Panc1 (cell line): ENCODE data around the gene HSD17B11. TPM values are rescaled to one million over a fixed set of nuclear protein-coding genes. Genes with fewer than 3 reads are reported as not detected.

Experiments used
- ATAC-seq: fragments of 200-7000 bp; cut with Tn5 transposase; 2 replicates; pipeline ENCODE4 v1.9.1; 2020; ENCODE audit warnings: mild to moderate bottlenecking, moderate library complexity
- BruUV-seq: library from RNA; stranded (reverse); fragments of 400-500 nt; replicated peaks from 2 replicates; lab custom pipeline; 2021; lab: Mats Ljungman, UMichigan
- CTCF ChIA-PET: fragments of 300-600 bp; sonication (Branson Sonifier 250); formaldehyde crosslinking; loops from one replicate; lab custom pipeline; 2022; ENCODE audit warnings: antibody characterized with exemption; lab: Charles Lee
- POLR2A ChIA-PET: fragments of 300-600 bp; sonication (Branson Sonifier 250); formaldehyde crosslinking; loops from one replicate; lab custom pipeline; 2022; ENCODE audit warnings: antibody characterized with exemption; lab: Charles Lee
- DNase-seq: peaks from one replicate; pipeline ENCODE4 v3.0.0-alpha.2; 2010; ENCODE audit warnings: low read depth, low spot score
- H3K27ac ChIP-seq: 2 replicates; pipeline ENCODE4 v1.5.1; 2011; ENCODE audit warnings: mild to moderate bottlenecking, low read length, inconsistent platforms
- H3K27me3 ChIP-seq: fragments of 200-500 bp; sonication (Bioruptor generic); 2 replicates; pipeline ENCODE4 v1.6.0; 2014; ENCODE audit warnings: low read length, inconsistent platforms; ENCODE audit not compliant: control insufficient read depth, insufficient read depth
- H3K36me3 ChIP-seq: fragments of 200-500 bp; sonication (Bioruptor generic); 2 replicates; pipeline ENCODE4 v1.5.1; 2014; ENCODE audit warnings: inconsistent platforms, mild to moderate bottlenecking, low read length, moderate library complexity; ENCODE audit not compliant: control insufficient read depth, insufficient read depth
- H3K4me1 ChIP-seq: 2 replicates; pipeline ENCODE4 v1.5.1; 2011; ENCODE audit warnings: inconsistent platforms, mild to moderate bottlenecking, low read length, moderate library complexity; ENCODE audit not compliant: control insufficient read depth, insufficient read depth
- H3K4me3 ChIP-seq, 2 experiments: 2 replicates each; pipeline ENCODE4 v1.5.1; 2011 to 2012; ENCODE audit warnings: low read depth in 2 of 2, low read length in 2 of 2, mild to moderate bottlenecking in 2 of 2, inconsistent platforms in 1 of 2, moderate library complexity in 1 of 2
- H3K9me3 ChIP-seq: fragments of 200-500 bp; sonication (Bioruptor generic); 2 replicates; pipeline ENCODE4 v1.5.1; 2014; ENCODE audit warnings: low read depth, mild to moderate bottlenecking, inconsistent platforms, low read length, moderate library complexity; ENCODE audit not compliant: control insufficient read depth, insufficient read depth
- CTCF ChIP-seq: fragments of 450-650 bp; IDR thresholded peaks from 2 replicates; pipeline ENCODE4 v1.5.1; 2017; ENCODE audit warnings: mild to moderate bottlenecking
- POLR2AphosphoS5 ChIP-seq: IDR thresholded peaks from 2 replicates; pipeline ENCODE4 v1.6.1; 2012; ENCODE audit warnings: mild to moderate bottlenecking, low read depth, low read length, moderate library complexity
- SIN3A ChIP-seq: IDR thresholded peaks from 2 replicates; pipeline ENCODE4 v1.6.1; 2012; ENCODE audit warnings: low read depth, mild to moderate bottlenecking, low read length, moderate library complexity, borderline replicate concordance; ENCODE audit not compliant: insufficient read depth
- TCF7L2 ChIP-seq: IDR thresholded peaks from 2 replicates; pipeline ENCODE4 v1.6.1; 2011; ENCODE audit warnings: mild to moderate bottlenecking, low read depth, low read length, inconsistent platforms
- in situ Hi-C: cut with HindIII; loops from 2 replicates; pipeline ENCODE4 v1.10.0; 2016; ENCODE audit warnings: low sequenced_read_pairs, low pct_unique_long_range_greater_than_20kb
- intact Hi-C: fragments of 100-400 bp; cut with micrococcal nuclease; formaldehyde crosslinking; loops from one replicate; pipeline ENCODE4 v1.10.0; 2022; ENCODE audit not compliant: unreplicated experiment
- total RNA-seq: library from RNA; stranded (reverse); gene quantifications from one replicate; pipeline ENCODE4 v1.2.1, GENCODE V29; 2021; ENCODE audit not compliant: unreplicated experiment
- TF ChIP-seq, protein P1 (sequence below), 2 experiments: IDR thresholded peaks; 2 replicates each; pipeline ENCODE4 v1.6.1; 2011 to 2012; ENCODE audit warnings: low read depth in 2 of 2, control low read depth in 1 of 2, low read length in 1 of 2, mild to moderate bottlenecking in 1 of 2, moderate library complexity in 1 of 2; ENCODE audit not compliant: insufficient read depth in 1 of 2

Gene HSD17B11
- total RNA-seq, 1 experiment from 2014 or later, result 34.9 TPM

- in situ Hi-C loops (no loop called here), intact Hi-C loops (loop anchor here (5.0 kb wide), 1 partner anchor 88 kb away; no protein-coding TSS in a partner anchor)
- no peak for ATAC-seq
- Histone ChIP-seq H3K27ac (no peak overlapping the region), H3K4me3 (no peak overlapping the region), H3K4me1 (no peaks in the 10 kb centered on the region), H3K36me3 (peaks cover 4% of the 10 kb centered on the region; the same call in 1 of the 2 replicates), H3K9me3 (no peaks in the 10 kb centered on the region), H3K27me3 (no peaks in the 10 kb centered on the region)
- no TSS peak for BruUV-seq
- CTCF ChIA-PET, result no interaction called here
- POLR2A ChIA-PET, result no interaction called here
- DNase-seq, result no peak
- TF ChIP-seq, protein P1, sequence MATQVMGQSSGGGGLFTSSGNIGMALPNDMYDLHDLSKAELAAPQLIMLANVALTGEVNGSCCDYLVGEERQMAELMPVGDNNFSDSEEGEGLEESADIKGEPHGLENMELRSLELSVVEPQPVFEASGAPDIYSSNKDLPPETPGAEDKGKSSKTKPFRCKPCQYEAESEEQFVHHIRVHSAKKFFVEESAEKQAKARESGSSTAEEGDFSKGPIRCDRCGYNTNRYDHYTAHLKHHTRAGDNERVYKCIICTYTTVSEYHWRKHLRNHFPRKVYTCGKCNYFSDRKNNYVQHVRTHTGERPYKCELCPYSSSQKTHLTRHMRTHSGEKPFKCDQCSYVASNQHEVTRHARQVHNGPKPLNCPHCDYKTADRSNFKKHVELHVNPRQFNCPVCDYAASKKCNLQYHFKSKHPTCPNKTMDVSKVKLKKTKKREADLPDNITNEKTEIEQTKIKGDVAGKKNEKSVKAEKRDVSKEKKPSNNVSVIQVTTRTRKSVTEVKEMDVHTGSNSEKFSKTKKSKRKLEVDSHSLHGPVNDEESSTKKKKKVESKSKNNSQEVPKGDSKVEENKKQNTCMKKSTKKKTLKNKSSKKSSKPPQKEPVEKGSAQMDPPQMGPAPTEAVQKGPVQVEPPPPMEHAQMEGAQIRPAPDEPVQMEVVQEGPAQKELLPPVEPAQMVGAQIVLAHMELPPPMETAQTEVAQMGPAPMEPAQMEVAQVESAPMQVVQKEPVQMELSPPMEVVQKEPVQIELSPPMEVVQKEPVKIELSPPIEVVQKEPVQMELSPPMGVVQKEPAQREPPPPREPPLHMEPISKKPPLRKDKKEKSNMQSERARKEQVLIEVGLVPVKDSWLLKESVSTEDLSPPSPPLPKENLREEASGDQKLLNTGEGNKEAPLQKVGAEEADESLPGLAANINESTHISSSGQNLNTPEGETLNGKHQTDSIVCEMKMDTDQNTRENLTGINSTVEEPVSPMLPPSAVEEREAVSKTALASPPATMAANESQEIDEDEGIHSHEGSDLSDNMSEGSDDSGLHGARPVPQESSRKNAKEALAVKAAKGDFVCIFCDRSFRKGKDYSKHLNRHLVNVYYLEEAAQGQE (IDR thresholded peaks at IDR 0.05; ENCODE audit: insufficient read depth in 1 of 2, low read depth in 2 of 2, low read length in 1 of 2), result no peak
- TF ChIP-seq TCF7L2 (no peak), POLR2AphosphoS5 (no peak)
These were observed 30.6 kb downstream of the HSD17B11 start for GRCh38 chr4:87360338-87360935.

DNA sequence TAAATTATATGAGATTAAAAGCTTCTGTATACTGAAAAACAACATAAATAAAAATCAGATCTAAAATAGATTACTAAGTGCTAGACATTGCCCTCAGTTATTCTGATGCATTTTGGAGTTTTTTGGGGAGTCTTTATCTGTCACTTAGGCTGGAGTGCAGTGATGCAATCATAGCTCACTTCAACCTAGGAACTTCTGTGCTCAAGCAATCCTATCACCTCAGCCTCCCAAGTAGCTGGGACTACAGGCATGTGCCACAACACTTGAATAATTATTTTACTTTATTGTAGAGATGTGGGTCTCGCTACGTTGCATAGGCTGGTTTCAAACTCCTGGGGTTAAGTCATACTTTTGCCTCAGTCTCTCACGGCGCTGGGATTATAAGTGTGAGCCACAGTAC is 31.7 kb downstream of the HSD17B11 start:
- intact Hi-C loops, result no loop called here
- no peak for DNase-seq
- ChIA-PET CTCF (no interaction called here), POLR2A (no interaction called here)
- no peak for ATAC-seq
- Histone ChIP-seq H3K4me1 (no peaks in the 10 kb centered on the region), H3K36me3 (peaks cover 3% of the 10 kb centered on the region; the same call in 1 of the 2 replicates), H3K9me3 (no peaks in the 10 kb centered on the region), H3K4me3 (no peak overlapping the region), H3K27ac (no peak overlapping the region), H3K27me3 (no peaks in the 10 kb centered on the region)
- in situ Hi-C loops, result no loop called here
- BruUV-seq, result no TSS peak
- TF ChIP-seq CTCF (no peak), SIN3A (no peak), TCF7L2 (no peak), POLR2AphosphoS5 (no peak)
- TF ChIP-seq, protein P1 (IDR thresholded peaks at IDR 0.05; ENCODE audit: insufficient read depth in 1 of 2, low read depth in 2 of 2, low read length in 1 of 2), result no peak
